Fibroblast of gingiva (primary cell): ENCODE data around the gene TBC1D4.

ENCODE experiments used
- DNase-seq: peaks from one replicate; pipeline ENCODE4 v3.0.0-alpha.2; 2011; ENCODE audit warnings: low read depth

Gene TBC1D4

DNA sequence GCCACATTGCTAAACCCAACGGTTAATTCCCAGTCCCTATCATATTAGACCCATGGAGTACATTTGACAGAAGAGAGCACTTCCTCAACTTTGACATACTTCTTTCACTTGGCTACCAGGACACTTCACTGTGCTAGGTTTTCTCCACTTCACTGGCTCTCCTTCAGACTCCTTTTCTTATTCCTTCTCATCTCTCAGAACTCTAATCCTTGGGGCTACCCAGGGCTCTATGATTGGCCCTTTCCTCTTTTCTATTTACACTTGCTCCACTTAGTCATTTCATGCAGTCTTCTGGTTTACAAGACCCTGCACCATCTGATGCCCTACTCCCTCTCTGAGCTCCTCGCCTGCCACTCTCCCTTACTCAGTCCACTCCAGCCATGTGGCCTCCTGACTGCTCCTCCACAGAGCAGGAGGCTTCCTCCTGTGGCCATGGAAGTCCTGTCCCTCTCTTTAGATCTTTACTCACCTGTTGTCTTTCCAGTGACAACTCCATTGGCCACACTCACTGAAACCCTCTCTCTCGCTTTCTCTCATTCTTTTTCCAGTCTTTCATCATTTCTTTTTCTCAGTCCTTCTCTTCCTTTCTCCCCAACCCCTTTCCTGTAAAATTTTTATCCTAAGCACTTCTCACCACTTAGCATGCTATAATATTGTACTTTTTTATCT, 90.4 kb downstream of the TBC1D4 start:
- DNase-seq = no peak

DNA sequence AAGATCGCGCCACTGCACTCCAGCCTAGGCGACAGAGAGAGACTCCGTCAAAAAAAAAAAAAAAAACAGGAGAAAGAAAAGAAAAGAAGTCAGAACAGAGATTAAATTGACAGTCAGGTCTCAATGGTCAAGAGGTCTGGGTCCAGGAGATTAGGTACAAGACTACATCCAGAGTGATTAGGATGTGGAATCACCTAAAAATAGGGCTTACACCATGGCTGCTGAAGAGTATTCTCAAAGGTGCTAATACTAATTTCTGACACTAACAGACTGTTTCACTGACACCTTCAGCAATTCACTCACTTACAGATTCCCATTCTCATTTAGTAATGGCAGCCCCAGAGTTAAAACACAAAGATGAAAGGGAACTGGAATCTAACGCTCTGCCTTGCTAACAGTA, 91.7 kb downstream of the TBC1D4 start:
- DNase-seq = no peak

DNA sequence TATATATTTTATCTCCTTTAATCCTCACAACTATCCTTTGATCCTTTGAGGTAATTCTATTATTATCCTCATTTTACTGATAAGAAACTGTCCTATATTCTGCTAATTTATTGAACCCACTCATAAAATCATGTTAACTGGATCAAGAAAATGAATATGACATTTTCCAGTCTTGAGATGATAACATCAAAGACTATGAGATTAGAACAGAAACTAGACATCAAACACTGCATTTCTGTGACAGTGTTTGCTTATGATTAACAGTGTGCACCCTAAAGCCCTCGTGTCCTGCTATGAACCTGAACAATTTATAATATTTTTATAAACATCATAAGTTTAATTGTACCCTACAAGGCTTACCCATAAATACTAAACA, 96.3 kb downstream of the TBC1D4 start:
- DNase-seq = no peak

DNA sequence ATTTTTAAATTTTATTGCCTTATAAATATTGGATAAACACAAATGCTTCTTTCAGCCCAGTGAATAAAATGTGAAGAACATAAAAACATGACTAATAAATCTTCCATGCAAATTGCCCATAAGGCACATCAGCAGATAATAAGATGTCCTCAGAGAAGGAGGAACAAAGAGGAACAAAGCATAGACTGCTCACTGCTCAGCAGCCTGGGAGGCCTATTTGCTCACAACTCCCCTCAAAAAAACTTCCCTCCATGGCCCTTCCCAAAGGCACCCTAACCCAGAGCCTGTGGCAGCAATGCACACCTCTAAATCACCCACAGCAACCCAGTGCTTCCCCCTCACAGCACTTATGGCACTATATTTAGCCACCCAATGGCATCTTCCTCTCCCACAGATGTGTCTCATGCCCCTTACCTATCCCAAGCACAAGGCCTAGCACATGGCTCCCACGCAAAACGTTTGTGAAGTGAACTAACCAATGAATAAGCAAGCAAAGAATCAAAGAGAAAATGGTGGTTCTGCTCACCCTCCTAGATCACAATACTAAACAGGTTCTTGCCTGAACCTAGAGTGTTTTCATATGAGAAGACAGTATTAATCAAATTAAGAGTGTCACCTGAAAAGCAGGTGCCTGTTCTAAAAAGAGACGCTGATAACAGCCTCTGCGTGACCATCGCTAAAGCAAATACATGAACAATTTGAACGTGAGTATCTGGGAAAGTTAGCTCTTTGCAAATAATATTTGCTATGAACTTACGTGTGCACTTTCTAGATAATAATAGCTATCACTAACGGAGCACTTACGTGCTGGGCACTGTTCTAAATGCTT, 96.9 kb downstream of the TBC1D4 start:
- no peak for DNase-seq

DNA sequence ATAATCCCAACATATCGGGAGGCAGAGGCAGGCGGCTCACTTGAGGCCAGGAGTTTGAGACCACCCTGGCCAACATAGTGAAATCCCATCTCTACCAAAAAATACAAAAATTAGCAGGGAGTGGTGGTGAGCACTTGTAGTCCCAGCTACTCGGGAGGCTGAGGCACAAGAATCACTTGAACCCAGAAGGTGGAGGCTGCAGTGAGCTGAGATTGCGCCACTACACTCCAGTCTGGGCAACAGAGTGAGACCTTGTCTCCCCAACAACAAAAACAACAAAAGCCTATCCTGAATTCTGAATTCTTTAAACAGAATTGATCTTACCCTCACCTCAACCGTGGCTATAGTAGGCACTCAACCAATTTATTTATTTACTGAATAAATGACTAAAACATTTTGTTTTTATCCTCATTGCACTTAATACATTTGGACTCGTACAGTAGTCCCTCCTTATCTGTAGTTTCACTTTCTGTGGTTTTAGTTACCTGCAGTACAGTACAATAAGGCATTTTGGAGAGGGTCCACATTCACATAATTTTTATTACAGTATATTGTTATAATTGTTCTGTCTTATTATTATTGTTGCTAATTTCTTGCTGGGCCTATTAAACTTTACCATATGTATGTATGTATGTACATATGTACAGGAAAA, 98.8 kb downstream of the TBC1D4 start:
- DNase-seq = no peak

DNA sequence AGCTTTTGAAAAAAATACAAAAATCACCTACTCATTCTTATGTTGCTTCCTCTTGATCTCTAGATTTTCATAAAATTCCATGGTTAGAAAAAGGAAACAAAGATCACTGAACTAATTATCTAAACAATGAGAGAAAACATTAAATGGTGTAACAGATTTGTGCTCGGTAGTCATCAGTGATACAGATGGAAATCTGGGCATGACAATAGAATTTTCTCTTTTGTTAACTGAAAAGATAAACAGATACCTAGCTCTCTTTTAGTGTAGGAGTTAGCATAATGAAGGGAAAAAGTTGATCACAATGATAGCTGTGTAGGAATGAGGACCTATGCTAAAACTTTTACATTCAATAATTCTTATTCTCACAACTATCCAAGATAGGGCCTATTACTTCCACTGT, 103.7 kb downstream of the TBC1D4 start:
- no peak for DNase-seq

DNA sequence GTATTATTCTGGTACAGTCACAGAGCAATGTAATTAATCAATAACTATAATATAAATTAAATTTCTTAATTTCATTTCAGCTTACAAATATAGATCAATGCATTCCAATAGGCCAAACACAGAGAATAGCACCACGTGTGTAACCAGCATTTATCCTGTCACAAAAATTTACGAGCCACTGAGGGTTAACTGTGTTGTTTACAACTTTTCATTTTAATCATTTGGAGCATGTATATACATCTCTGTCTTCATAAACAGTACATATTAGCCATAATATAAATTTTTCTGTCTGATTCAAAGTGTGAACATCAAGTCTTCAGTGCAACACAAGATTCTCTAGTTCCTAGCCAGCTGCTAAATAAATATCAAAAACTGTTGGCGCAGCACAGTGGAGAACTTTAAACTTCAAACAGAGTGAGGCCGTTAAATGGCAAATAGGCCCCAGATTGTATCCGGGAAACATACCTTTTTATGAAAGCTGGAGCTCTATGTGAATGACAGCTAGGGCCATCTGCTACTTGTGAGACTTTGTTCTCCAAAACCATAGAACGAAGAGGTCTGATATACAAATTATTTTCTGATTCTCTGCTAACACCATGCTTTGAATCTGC, 105.1 kb downstream of the TBC1D4 start:
- DNase-seq = no peak

DNA sequence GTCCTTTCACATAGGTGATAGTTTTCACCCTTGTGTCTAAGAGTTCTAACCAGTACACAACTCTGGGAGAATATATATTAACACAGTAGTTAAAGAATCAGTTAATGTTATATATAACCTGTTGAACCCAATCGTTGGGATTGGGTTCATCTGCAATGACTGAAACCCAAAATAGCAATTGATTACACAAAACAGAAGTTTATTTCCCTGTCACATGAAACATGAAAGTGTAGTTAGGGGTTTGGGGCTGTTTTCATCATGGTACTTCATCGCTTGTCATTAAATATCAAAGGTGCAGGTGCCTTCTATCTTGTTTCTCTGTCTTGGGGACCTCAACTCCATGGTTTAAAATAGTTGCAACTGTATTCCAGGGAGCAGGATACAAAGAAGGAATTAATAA, 106.6 kb downstream of the TBC1D4 start:
- no peak for DNase-seq

DNA sequence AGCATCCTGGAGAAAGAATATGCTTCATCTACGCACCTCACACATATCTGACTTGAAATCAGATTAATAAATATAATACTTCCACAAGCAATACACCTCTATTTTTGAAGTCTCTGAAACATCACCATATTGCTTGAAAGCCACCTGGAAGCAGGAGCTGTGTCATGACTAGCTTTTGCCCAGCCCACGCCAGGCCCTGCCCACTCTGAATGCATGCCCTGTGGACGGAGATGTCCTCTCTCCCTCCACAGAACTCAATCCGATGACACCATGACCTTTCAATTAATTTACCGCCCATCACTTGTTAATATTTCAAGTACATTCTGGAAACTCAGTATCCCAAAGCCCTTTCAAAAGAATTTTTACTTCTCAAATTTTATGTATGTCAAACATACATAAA, 108.0 kb downstream of the TBC1D4 start:
- DNase-seq = no peak

DNA sequence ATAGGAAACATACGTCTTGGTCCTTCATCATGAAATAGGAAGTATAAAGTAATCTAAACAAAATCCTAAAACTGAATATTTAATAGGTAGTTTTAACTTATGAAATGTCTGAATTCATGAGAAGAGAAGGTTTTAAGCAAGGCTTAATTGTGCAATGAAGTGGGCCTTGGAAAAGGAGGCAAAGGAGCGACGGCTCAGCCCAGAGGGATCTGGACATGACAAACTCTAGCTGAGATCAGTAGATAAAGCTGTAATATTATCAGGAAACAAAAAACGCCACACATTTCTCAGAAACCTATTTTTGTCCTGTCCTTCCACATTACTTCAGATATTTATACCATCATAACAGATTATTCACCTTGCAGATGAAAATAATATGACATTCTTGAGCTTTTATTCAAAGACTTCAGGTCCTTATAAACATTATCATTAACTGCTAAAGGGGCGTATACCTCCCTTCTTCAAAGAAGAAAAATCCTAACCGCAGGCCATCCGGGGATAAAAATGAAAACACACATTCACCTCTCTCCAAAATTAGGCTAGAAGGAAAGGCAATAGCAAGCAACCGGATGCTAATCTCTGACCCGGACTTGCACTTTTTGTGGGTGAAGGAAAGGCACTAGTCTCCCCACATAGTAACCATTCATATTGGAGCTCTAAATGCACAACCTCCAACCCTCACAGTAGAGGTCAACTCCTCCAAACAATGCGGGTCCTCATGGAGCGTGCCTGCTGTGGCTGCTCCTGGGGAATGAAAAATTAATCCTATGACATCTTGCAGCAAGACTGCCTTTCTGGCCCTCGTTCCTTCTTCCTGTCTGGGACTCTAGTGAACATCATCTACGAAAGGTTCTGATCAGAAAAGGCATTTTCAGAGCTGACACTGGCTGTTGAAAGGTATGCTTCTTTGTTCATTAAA, 108.8 kb downstream of the TBC1D4 start:
- peak; percentile 6 for DNase-seq

DNA sequence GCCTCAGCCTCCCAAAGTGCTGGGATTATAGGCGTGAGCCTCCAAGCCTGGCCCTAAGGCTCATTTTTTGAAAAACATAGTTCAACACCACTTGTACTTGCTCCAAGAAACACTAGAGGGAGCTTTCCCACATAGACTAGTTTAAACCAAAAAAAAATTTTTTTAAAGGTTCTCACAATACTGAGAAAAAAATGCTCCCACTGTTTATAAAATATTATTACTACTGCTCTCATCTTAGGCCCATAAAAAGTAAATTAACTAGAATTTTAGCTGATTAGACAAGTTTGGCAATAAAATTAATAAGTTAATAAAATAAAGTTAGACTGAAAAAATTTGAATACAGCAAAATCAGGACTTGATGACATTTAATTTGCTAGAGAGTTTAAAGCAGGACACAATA, 109.5 kb downstream of the TBC1D4 start:
- DNase-seq = peak; percentile 45

DNA sequence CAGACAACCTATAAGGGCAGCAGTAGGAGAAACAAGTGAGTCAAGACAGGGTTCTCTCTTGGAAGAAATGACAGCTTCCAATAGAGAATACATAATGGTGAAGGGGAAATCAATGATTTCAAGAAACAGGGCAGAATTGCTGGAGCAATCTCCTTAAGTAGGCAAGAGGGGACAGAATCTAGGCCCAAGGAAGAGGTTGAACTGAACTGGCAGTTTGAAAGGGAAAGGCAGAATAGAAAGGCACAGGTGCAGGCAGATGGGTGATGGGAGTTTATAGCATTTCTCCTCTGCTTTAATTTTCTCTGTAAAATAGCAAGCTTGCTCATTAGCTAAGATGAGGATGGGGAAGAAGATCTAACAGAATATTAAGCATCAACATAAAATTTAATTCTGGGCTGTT, 110.8 kb downstream of the TBC1D4 start:
- DNase-seq = no peak

DNA sequence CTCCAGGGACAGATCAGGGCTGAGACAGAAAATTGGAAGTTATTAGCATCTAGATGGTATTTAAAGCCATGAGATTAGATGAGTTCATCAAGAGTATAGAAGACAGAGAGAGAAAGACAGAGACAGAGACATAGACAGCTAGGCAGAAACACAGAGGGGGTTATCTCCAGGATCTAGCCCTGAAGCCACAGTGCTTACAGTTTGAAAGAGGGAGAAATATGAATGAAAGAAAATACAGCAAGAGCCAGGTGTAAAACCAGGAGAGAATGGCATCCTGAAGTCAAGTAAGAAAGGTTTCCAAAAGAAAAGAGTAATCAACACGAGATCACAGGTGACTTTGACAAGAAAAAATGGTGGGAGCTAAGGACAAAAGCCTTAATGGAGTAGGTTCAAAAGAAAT, 111.2 kb downstream of the TBC1D4 start:
- DNase-seq = no peak

DNA sequence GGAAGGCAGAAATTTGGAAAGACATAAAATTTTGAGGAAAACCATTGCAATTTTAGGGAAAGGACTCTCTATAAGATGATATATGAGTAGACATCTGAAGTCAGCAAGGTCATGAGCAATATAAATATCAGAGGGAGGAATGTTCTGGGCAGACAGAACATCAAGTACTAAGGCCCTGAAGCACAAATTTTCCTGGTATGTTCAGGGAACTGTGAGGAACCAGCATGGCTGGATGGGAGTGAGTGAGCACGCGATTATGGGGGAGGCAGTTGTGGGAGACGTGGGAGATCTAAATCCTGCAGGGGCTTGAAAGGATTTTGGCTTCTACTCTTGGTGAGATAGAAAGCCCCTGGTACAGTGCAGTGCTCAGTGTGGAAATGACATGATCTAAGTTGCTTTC, 112.0 kb downstream of the TBC1D4 start:
- DNase-seq = no peak

DNA sequence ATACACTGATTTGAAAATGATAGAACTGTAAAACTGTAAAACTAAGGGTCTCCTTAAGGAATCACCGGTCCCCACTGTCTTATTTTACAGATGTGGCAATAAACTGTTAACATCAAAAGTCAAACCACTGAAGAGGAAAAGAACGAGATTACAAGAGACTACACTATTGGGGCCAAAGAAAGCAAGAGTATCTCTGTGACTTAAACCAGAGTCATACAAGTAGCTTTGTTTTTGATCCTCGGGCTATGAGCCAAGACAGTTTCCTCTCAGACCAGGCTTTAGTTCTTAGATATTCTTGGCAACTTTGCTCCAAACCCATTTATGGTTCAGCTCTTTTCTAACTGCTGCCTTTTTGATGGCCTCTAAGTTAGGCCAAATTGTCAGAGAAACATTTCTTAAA, 113.8 kb downstream of the TBC1D4 start:
- peak; percentile 89 for DNase-seq

DNA sequence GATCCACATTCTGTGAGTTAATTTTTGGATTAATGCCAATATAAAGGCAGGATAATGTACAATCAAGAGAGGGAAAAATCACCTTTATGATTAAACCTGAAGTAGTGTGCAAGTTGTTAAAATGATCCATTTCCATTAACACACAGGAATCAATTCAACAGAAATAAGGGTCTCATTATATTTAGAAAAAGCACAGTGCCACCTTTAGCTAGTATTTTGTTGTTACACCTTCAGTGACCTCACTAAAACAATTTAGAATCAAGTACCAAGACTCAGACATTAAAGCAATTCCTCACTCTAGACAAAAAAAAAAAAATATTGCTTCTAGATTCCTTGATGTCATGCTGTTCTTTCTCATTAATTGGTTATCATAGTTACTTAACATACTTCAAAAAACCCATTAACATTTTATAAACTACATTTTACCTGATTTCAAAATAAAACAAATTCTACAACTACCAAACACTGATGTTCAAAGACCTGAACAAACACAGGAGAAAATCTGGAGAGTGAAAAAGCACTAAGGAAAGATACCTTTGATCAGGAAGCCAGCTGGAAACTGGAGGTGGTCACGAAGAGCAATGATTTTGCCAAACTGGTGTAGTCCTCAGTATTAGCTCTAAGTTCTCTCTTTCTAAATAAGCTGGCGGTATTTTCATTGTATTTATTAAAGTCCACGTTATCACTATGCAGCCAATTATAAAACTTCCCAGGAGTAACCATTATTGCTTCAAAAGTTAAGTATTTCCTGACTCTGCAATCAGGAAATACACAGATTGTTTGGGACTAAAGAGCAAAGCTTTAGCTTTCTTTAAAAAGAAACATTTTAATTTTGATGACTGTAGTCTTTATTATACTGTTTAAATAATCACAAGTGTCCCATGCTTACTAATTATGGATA, 115.3 kb downstream of the TBC1D4 start:
- no peak for DNase-seq

DNA sequence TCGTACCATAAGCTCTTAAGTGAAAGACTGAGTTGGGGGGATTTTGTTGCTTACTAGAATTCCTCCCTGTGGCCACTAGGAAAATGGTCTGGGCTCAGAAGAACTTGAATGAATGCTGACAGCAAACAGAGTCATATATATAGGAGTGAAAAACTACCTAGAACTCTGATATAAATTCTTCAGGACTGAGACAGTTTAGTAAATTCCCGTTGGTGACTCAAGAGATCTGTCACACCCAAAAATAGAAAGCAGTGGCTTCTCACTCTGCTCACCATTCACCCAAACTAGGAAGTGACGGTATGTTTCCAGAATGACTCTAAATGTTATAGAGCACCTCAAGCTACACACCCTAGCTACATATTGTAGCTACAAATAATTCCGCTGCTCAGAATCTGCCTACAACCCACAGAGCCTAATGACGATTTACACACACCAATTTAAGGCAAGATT, 116.2 kb downstream of the TBC1D4 start:
- peak; percentile 13 for DNase-seq

DNA sequence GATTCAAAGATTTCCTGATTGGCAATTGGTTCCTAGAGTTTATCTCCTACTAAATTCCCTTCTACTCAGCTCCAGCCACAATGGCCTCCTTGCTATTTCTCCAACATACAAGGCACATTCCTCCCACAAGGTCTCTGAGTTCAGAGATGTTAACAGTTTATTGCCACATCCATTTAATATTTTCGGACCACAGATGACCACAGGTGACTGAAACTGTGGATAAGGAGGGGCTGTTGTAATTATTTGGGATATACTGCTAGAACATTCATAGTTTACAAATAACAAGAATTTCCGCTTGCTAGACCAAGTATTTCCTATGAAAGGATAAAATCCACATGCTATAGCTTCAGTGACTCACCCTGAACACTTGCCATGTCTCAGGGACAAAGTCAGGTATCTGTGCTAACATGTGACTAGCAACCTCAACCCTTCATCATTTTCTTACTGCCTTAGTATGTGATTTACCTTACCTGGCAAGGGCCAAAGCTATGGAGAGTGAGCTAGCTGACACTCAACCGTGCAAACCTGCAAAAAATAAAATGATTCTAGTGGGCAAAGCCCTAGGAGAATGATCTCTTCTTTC, 117.7 kb downstream of the TBC1D4 start:
- no peak for DNase-seq

DNA sequence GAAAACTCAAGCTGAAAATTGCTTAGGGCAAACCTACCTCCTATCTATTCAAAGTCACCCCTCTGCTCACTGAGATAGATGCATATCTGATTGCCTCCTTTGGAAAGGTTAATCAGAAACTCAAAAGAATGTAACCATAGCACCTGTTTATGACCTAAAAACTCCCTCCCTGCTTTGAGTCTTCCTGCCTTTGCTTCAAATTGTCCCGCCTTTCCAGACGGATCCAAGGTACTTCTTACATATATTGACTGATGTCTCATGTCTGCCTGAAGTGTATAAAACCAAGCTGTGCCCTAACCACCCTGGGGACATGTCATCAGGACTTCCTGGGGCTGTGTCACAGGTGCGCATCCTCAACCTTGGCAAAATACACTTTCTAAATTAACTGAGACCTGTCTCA, 118.6 kb downstream of the TBC1D4 start:
- DNase-seq = no peak

DNA sequence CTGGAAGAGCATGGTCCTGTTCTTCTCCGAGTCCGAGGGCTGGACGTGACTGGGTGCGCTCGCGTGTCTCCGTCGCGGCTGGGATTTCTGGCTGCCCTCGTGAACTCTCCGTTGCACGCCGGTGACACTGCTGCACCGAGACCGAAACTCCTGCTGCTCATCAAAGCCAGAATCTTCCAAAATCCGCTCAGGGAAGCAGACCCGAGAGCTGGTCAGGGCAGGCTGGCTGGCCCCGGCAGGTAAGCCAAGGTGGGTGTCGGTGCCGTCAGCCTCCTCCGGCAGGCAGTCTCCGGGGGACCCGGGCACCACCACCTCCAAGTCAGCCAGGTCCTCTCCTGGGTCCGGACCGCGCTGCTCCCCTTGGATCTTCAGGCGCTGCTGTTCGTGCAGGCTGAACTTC, 119.9 kb downstream of the TBC1D4 start:
- no peak for DNase-seq
